HG02642 (cell line): ENCODE measurements around the gene S100A5.
"Not testable (repeated sequence)": the region's sequence is repeated elsewhere in the genome, so short reads cannot be mapped to it uniquely, and the experiment has no call there.

Source experiments
- ATAC-seq: cut with Tn5 transposase; IDR thresholded peaks from one replicate; pipeline ENCODE4 v1.9.1; 2021; ENCODE audit warnings: mild to moderate bottlenecking; ENCODE audit not compliant: unreplicated experiment, poor library complexity

Gene S100A5

GRCh38 chr1:153567621-153568366 lies 27.1 kb upstream of the S100A5 start:
- ATAC-seq, result no peak

GRCh38 chr1:153566414-153567371 lies 26.0 kb upstream of the S100A5 start:
- ATAC-seq, result no peak

- ATAC-seq, result no peak
Observed at GRCh38 chr1:153565529-153566374, 25.0 kb upstream of the S100A5 start, which contains the start of gene S100A2. S100A2 (minus strand) TSS chr1:153565844; CDS start chr1:153563877, 1,967 bp downstream.

- ATAC-seq, result no peak
Observed at GRCh38 chr1:153563991-153564390, 23.3 kb upstream of the S100A5 start.

- no peak for ATAC-seq
Observed at GRCh38 chr1:153563483-153563901, 22.8 kb upstream of the S100A5 start.

GRCh38 chr1:153562021-153562420 lies 21.3 kb upstream of the S100A5 start:
- ATAC-seq, result not testable (repeated sequence)

- no peak for ATAC-seq
Observed at GRCh38 chr1:153561466-153561985, 20.8 kb upstream of the S100A5 start.

- ATAC-seq, result no peak
Observed at GRCh38 chr1:153560771-153561465, 20.2 kb upstream of the S100A5 start.

GRCh38 chr1:153560241-153560640 lies 19.5 kb upstream of the S100A5 start:
- ATAC-seq, result no peak

GRCh38 chr1:153557877-153558276 lies 17.1 kb upstream of the S100A5 start:
- ATAC-seq, result no peak

GRCh38 chr1:153556348-153556747 lies 15.6 kb upstream of the S100A5 start:
- ATAC-seq, result no peak

- no peak for ATAC-seq
Observed at GRCh38 chr1:153553830-153554541, 13.3 kb upstream of the S100A5 start.

- no peak for ATAC-seq
Observed at GRCh38 chr1:153553096-153553495, 12.4 kb upstream of the S100A5 start.

GRCh38 chr1:153552335-153552734 lies 11.6 kb upstream of the S100A5 start:
- no peak for ATAC-seq

GRCh38 chr1:153550827-153551500 lies 10.2 kb upstream of the S100A5 start:
- no peak for ATAC-seq

GRCh38 chr1:153550398-153550758 lies 9.6 kb upstream of the S100A5 start:
- no peak for ATAC-seq

GRCh38 chr1:153549741-153550397 lies 9.1 kb upstream of the S100A5 start:
- no peak for ATAC-seq
